ENCODE measurements around the gene FBXW5. TPM values are rescaled to one million over a fixed set of nuclear protein-coding genes. Genes with fewer than 3 reads are reported as not detected.

Gene FBXW5
- total RNA-seq, 1 experiment from 2014 or later: 72.6 TPM

DNA sequence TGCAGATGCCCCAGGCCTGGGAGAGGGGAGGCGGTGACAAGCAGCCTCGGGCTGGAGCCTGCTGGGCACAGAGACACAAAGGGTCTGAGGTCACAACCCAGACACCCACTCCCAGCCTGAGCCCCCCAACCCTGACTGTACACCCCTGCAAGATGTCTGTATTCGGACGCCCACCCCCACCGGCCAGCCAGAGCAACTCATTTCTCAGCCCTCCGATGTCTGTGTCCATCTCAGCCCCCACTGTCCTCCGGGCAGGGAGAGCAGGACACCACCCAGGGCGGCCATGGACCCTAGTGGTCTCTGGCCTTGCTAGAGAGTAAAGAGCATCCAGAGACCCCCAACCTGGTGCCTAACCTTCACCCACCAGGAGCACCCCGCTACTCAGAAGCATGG lies 11.4 kb upstream of the FBXW5 start:
- TF ChIP-seq TCF7L2 (IDR thresholded peaks at IDR 0.05; ENCODE audit: low read depth, low read length): no peak
- TF ChIP-seq, protein P1, sequence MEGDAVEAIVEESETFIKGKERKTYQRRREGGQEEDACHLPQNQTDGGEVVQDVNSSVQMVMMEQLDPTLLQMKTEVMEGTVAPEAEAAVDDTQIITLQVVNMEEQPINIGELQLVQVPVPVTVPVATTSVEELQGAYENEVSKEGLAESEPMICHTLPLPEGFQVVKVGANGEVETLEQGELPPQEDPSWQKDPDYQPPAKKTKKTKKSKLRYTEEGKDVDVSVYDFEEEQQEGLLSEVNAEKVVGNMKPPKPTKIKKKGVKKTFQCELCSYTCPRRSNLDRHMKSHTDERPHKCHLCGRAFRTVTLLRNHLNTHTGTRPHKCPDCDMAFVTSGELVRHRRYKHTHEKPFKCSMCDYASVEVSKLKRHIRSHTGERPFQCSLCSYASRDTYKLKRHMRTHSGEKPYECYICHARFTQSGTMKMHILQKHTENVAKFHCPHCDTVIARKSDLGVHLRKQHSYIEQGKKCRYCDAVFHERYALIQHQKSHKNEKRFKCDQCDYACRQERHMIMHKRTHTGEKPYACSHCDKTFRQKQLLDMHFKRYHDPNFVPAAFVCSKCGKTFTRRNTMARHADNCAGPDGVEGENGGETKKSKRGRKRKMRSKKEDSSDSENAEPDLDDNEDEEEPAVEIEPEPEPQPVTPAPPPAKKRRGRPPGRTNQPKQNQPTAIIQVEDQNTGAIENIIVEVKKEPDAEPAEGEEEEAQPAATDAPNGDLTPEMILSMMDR (IDR thresholded peaks at IDR 0.05): no peak
- TF ChIP-seq, protein P2, sequence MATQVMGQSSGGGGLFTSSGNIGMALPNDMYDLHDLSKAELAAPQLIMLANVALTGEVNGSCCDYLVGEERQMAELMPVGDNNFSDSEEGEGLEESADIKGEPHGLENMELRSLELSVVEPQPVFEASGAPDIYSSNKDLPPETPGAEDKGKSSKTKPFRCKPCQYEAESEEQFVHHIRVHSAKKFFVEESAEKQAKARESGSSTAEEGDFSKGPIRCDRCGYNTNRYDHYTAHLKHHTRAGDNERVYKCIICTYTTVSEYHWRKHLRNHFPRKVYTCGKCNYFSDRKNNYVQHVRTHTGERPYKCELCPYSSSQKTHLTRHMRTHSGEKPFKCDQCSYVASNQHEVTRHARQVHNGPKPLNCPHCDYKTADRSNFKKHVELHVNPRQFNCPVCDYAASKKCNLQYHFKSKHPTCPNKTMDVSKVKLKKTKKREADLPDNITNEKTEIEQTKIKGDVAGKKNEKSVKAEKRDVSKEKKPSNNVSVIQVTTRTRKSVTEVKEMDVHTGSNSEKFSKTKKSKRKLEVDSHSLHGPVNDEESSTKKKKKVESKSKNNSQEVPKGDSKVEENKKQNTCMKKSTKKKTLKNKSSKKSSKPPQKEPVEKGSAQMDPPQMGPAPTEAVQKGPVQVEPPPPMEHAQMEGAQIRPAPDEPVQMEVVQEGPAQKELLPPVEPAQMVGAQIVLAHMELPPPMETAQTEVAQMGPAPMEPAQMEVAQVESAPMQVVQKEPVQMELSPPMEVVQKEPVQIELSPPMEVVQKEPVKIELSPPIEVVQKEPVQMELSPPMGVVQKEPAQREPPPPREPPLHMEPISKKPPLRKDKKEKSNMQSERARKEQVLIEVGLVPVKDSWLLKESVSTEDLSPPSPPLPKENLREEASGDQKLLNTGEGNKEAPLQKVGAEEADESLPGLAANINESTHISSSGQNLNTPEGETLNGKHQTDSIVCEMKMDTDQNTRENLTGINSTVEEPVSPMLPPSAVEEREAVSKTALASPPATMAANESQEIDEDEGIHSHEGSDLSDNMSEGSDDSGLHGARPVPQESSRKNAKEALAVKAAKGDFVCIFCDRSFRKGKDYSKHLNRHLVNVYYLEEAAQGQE (IDR thresholded peaks at IDR 0.05; ENCODE audit: insufficient read depth in 1 of 2, low read depth in 2 of 2, low read length in 1 of 2): no peak
- no peak for TF ChIP-seq POLR2AphosphoS5 (IDR thresholded peaks at IDR 0.05; ENCODE audit: low read depth, low read length)
- no peak for TF ChIP-seq SIN3A (IDR thresholded peaks at IDR 0.05; ENCODE audit: borderline replicate concordance, insufficient read depth, low read depth, low read length)
- intact Hi-C loops (cut with micrococcal nuclease; ENCODE audit: unreplicated experiment) (no loop called here), in situ Hi-C loops (cut with HindIII; ENCODE audit: low pct_unique_long_range_greater_than_20kb, low sequenced_read_pairs) (no loop called here)
- H3K27ac ChIP-seq (ENCODE audit: low read length): no peak overlapping the region
- no peaks in the 10 kb centered on the region for H3K27me3 ChIP-seq (ENCODE audit: control insufficient read depth, insufficient read depth, low read length)
- H3K9me3 ChIP-seq (ENCODE audit: control insufficient read depth, insufficient read depth, low read depth, low read length): no peaks in the 10 kb centered on the region
- POLR2A ChIA-PET: no interaction called here
- peaks cover under 1% of the 10 kb centered on the region; the same call in 1 of the 2 replicates for H3K4me1 ChIP-seq (ENCODE audit: control insufficient read depth, insufficient read depth, low read length)
- CTCF ChIA-PET: no interaction called here
- no peak for DNase-seq (ENCODE audit: low read depth, low spot score)
- no peak overlapping the region for H3K4me3 ChIP-seq (ENCODE audit: low read depth in 2 of 2, low read length in 2 of 2)
- BruUV-seq (replicated peaks): no TSS peak
- H3K36me3 ChIP-seq (ENCODE audit: control insufficient read depth, insufficient read depth, low read length): no peaks in the 10 kb centered on the region
- no peak for ATAC-seq

DNA sequence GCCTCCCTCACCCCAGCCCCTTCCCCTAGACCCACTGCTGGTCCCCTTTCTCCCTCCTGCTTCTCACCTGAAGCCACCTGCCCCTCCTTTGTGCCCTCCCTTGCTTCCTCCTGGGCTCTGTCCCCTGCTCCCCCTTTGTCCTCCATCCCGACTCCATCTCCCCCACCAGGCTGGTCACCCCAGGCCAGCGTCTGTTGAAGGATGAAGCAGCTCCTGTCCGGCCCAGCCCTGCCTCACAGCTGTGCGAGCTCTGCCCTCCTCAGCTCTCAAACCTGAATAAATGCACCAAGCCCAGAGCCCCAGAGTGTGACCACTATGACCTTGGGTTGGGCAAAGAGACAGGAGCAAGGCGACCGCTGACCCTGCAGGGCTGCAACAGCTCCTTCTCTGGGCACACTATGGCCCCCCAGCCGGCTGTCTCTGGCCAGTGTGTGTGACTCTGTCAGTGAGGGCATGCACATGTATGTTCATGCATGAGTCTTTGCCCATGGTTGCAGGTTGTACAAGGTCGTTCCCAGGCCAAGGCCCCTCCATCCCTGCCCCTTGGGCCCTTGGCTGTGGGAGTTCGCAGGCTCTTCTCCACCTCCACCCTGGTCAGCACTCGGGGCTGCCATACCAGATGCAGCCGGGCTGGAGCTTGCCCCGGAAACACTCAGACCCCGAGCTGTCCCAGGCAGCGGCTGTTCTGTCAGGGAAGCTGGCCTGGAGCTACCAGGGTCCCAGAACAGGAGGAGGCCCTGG lies 10.8 kb upstream of the FBXW5 start:
- CTCF ChIA-PET: no interaction called here
- Histone ChIP-seq H3K9me3 (ENCODE audit: control insufficient read depth, insufficient read depth, low read depth, low read length) (no peaks in the 10 kb centered on the region), H3K4me3 (ENCODE audit: low read depth in 2 of 2, low read length in 2 of 2) (no peak overlapping the region), H3K36me3 (ENCODE audit: control insufficient read depth, insufficient read depth, low read length) (no peaks in the 10 kb centered on the region), H3K27me3 (ENCODE audit: control insufficient read depth, insufficient read depth, low read length) (no peaks in the 10 kb centered on the region), H3K27ac (ENCODE audit: low read length) (no peak overlapping the region), H3K4me1 (ENCODE audit: control insufficient read depth, insufficient read depth, low read length) (peaks cover 6% of the 10 kb centered on the region)
- BruUV-seq (replicated peaks): no TSS peak
- POLR2A ChIA-PET: no interaction called here
- no peak for DNase-seq (ENCODE audit: low read depth, low spot score)
- TF ChIP-seq TCF7L2 (IDR thresholded peaks at IDR 0.05; ENCODE audit: low read depth, low read length): no peak
- TF ChIP-seq, protein P1 (IDR thresholded peaks at IDR 0.05): no peak
- TF ChIP-seq, protein P2 (IDR thresholded peaks at IDR 0.05; ENCODE audit: insufficient read depth in 1 of 2, low read depth in 2 of 2, low read length in 1 of 2): no peak
- TF ChIP-seq SIN3A (IDR thresholded peaks at IDR 0.05; ENCODE audit: borderline replicate concordance, insufficient read depth, low read depth, low read length): no peak
- no peak for TF ChIP-seq POLR2AphosphoS5 (IDR thresholded peaks at IDR 0.05; ENCODE audit: low read depth, low read length)
- intact Hi-C loops (cut with micrococcal nuclease; ENCODE audit: unreplicated experiment): no loop called here
- no peak for ATAC-seq
- in situ Hi-C loops (cut with HindIII; ENCODE audit: low pct_unique_long_range_greater_than_20kb, low sequenced_read_pairs): no loop called here
